HG03571 (cell line): Measurements from ENCODE around the gene KRTAP5-9.
"Not testable (repeated sequence)": the region's sequence is repeated elsewhere in the genome, so short reads cannot be mapped to it uniquely, and the experiment has no call there.

Experiments used
- ATAC-seq: cut with Tn5 transposase; IDR thresholded peaks from one replicate; pipeline ENCODE4 v1.9.1; 2021; ENCODE audit not compliant: unreplicated experiment

KRTAP5-9 gene

DNA sequence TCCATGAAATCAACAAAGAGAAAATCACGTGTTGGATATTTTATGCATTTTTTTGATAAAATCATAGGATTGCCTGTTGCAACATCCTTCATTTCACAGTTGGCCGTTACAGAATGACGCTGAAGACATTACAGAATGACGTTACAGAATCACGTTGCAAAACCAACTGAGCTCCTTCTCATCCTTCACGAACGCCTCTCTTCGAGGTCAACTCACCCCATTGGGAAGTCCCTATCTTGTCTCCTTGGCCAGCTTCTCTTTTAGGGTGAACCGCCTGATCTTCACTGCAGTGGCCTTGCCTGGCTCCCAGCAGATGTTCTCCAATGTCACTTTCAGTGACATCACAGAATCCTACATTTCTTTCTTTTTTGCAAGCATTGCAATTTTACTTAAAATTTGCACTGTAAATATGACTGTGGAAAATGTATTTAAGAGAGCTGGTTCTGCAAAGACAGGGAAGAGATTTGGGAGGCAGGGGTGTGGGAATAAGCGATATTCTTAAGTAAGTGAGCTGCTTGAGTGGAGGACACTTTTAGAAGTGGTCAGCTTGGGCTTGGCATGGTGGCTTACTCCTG, 16.1 kb upstream of the KRTAP5-9 start:
- ATAC-seq: no peak

DNA sequence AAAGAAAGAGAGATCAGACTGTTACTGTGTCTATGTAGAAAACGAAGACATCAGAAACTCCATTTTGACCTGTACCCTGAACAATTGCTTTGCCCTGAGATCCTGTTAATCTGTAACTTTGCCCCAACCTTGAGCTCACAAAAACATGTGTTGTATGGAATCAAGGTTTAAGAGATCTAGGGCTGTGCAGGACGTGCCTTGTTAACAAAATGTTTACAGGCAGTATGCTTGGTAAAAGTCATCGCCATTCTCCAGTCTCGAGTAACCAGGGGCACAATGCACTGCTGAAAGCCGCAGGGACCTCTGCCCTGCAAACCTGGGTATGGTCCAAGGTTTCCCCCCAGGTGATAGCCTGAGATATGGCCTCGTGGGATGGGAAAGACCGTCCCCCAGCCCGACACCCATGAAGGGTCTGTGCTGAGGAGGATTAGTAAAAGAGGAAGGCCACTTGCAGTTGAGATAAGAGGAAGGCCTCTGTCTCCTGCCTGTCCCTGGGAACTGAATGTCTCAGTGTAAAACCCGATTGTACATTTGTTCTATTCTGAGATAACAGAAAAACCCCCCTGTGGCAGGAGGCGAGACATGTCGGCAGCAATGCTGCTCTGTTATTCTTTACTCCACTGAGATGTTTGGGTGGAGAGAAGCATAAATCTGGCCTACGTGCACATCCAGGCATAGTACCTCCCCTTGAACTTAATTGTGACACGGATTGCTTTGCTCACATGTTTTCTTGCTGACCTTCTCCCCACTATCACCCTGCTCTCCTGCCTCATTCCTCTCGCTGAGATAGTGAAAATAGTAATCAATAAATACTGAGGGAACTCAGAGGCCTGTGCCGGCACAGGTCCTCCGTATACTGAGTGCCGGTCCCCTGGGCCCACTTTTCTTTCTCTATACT, 13.3 kb upstream of the KRTAP5-9 start:
- not testable (repeated sequence) for ATAC-seq

DNA sequence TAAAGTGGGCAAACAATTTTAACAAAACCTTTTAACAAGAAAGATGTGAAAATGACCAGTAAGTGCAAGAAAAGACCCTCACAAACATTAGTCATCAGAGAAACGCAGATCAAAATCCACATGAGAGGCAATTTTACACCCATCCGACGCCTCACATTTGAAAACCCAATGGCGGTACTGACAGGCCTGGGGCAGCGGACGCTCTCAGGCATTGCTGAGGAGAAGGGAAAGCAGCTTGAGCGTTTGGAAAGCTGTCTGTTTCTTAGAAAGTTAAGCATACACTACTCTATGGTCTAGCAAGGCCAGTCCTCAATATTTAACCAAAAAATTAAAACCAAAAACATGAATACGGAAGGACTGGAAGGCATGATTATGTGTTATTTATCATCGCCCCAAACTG, 12.4 kb upstream of the KRTAP5-9 start:
- no peak for ATAC-seq

DNA sequence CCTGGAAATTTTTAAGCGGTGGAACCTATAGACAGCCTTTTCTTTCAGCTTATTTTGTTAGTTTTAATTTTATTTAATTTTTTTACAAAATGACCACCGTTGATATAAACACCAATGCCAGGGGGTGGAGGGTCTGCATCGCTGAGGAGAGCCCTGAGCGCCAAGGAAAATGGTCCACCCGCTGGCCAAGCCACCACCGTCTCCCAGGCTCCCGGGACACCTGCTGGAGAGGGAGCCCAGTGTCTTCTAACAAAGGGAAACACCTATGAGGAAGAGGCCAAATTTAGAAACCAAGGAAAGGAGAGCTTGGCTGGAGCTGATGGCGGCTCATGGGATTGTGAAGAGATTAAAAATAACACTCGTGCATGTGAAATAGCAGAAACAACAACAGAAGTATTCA, 10.7 kb upstream of the KRTAP5-9 start:
- ATAC-seq: no peak

DNA sequence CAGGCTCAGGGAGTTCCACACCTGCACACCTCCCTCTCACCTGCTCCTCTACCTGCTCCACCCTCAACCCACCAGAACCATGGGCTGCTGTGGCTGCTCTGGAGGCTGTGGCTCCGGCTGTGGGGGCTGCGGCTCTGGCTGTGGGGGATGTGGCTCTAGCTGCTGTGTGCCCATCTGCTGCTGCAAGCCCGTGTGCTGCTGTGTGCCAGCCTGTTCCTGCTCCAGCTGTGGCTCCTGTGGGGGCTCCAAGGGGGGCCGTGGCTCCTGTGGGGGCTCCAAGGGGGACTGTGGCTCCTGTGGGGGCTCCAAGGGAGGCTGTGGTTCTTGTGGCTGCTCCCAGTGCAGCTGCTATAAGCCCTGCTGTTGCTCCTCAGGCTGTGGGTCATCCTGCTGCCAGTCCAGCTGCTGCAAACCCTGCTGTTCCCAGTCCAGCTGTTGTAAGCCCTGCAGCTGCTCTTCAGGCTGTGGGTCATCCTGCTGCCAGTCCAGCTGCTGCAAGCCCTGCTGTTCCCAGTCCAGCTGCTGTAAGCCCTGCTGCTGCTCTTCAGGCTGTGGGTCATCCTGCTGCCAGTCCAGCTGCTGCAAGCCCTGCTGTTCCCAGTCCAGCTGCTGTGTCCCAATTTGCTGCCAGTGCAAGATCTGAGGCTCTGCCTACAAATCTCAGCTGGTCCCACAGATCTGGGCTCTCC, 10.1 kb upstream of the KRTAP5-9 start, which contains the start of gene KRTAP5-8:
Gene KRTAP5-8, plus strand, starts transcription at position 49 of the 689 bp plus-strand sequence. Its CDS starts 31 bp downstream, at position 80.
- ATAC-seq: not testable (repeated sequence)

DNA sequence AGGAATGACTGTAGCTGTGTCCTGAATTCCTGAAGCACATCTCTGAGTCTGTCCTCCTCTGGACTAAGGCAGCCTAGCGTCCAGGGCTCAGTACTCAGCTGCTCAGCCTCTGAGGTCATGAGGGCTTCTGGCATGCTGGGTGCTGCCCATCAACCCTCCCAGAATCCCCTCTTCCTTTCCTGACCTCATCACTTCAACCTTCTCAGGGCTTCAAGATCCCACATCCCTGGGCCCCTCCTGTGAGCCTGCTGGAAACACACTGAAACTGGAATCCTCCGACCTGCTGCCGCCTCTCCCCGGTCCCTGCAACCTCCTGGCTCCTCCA, 9.6 kb upstream of the KRTAP5-9 start:
- ATAC-seq: no peak

DNA sequence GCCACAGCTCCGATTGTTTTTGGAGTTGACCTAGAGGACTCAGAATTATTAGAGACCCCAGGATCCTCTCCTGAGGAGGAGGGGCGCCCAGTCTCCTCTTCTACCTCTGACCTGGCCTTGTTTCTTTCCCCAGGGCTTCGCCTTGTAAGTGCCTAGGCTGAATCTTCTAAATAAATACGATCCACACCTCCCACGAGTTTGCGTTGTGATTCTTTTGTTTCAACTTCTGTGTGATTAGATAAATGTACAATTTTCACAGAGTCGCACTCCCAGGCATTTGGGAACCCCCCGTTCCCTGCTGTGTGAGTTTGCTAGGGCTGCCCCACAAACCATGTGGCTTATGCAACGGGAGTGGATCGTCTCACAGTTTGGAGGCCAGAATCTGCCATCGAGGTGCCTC, 9.2 kb upstream of the KRTAP5-9 start:
- ATAC-seq: no peak

DNA sequence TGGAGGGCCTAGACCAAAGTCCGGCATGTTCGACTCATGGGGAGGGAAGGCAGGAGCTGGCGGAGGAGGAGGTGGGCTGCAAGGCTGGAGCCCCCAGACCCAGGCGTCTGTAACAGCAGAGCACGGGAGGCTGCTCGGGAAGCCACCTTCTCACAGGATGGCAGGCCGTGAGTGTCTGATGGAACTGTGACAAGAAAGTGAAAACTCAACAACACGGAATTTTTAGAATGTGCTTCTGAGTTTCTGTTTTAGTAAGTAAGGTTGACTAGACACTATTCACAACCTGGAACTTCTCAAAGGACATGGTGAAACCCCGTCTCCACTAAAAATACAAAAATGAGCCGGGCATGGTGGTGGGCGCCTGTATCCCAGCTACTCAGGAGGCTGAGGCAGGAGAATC, 8.2 kb upstream of the KRTAP5-9 start:
- ATAC-seq: not testable (repeated sequence)

DNA sequence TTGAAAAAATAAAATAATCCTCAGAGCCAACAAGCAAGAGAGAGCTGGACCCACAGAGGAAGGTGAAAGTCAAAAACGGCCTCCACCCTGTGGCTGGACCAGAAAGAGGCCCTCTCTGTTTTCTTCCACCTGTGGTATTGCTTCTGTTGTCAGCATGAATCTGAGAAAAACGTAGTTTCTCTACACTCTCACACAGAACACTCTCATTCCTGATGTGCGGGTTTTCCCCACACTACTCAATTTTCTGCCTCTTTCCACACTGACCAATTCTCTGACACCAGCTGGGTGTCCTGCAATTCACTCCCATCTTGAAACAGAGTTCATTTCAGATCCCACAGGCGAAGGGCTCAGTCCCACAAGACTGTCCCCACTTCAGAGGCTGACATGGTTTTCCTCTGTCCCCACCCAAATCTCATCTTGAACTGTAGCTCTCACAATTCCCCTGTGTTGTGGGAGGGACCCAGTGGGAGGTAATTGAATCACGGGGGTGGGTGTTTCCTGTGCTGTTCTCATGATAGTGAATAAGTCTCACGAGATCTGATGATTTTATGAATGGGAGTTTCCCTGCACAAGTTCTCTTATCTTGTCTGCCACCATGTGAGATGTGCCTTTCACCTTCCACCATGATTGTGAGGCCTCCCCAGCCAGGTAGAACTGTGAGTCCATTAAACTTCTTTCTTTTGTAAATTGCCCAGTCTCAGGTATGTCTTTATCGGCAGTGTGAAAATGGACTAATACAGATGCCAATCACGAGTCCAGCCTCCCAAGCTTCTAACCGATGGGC, 7.5 kb upstream of the KRTAP5-9 start:
- ATAC-seq: not testable (repeated sequence)

DNA sequence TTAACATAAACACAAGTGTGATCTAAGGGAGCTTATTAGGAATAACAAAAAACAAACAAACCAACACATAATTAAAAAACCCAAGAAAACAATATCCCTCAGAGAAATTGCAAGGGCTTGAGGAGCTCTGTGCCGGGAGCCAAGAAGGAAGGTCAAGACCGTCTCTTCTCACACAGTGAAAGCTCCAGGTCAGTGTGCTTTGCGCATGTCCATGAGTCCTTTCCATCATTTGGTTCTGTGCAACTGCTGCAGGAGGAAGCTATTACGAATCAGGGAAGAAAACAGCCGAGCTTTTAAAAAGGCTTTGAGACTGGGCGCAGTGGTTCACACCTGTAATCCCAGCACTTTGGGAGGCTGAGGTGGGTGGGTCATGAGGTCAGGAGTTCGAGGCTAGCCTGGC, 5.8 kb upstream of the KRTAP5-9 start:
- no peak for ATAC-seq

DNA sequence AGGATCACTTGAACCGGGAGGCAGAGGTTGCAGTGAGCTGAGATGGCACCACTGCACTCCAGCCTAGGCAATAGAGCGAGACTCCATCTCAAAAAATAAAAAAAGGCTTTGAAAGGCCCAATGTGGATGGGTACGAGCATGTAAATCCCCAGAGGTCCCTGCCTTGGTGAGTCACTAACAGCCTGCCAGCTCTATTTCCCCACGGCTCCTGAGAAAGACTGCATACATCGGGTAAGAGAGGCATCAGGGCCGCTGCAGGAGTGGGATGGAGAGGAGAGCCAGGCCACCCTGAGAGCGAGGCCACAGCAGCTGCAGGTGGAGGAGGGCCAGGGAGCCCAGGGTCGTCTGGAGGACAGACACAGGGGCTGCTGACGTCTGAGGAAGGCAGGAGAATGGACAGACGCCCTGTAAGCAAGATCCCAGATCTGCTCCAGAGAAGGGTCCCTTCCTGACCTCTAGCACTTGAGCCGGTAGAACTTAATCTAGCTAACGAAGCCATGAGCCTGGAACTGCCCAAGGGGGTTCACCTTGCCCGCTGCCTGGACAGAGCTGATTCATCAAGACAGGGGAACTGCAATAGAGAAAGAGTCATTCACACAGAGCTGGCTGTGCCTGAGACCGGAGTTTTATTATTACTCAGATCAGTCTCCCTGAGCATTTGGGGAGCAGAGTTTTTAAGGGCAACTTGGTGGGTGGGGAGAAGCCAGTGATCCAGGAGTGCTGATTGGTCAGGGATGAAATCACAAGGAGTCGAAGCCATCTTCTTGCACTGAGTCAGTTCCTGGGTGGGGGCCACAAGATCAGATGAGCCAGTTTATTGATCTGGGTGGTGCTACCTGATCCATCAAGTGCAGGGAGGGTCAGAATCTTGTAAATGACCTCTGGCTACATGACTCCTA, 5.1 kb upstream of the KRTAP5-9 start:
- ATAC-seq: no peak

DNA sequence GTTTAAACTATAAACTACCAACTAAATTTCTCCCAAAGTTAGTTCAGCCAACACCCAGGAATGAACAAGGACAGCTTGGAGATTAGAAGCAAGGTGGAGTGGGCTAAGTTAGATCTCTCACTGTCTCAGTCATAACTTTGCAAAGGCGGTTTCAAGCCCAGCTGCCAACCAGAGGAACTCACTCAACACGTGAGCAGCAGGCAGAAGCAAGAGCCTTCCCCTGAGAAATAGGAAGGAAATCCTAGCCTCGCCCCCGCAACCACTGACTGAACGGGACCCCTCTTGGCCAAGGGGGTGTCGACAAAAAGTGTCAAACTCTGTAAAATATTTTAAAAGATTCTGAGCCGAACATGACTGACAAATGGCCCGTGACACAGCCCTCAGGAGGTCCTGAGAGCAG, 4.4 kb upstream of the KRTAP5-9 start:
- ATAC-seq: no peak

DNA sequence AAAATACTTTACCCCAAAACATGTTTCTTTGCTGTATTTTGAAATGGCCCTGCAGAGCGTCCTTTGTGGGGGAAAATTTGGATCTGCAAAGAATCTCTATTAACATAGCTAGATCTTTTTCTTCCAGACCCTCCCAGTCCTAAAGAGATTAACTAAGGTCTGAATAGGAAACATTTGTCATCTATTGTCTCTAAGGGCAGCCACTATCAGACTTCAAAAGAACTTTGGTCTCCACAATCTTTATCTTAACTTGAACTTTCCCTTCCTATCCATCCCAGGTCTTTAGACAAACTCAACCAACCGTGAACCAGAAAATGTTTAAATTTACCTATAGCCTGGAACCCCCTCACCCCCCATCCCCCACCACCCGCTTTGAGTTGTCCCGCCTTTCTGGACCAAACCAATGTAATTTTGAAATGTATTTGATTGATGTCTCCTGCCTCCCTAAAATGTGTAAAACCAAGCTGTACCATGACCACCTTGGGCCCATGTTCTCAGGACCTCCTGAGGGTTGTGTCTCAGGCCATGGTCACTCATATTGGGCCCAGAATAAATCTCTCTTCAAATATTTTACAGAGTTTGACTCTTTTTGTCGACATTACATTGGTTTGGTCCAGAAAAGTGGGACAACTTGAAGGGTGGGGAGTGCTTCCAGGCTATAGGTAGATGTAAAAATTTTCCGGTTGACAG, 3.5 kb upstream of the KRTAP5-9 start:
- ATAC-seq: no peak

DNA sequence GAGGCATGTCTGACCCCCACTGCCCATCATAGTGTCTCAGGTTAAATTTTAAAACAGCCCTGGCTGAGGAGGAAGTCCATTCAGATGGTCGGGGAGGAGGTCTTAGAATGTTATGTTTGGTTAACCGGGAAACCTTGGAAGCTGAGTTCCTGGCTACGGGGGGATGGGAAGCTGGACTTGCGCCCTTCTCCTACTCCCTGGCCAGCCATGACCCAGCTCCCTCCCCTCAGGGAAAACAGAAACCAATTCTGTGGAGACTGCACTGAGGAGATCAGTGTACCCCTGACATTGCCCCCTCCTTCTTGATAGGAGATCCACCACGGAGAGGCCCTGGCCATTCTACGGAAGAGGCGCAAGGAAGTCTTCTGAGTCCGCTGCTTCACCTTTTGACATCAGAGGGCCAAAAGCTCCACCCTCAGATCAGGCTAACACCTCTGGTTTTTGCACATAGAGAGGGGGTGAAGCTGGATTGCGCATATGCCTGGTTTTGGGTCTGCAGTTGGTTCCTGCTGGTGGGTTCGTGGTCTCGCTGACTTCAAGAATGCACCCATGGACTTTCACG, 2.7 kb upstream of the KRTAP5-9 start:
- ATAC-seq: no peak

DNA sequence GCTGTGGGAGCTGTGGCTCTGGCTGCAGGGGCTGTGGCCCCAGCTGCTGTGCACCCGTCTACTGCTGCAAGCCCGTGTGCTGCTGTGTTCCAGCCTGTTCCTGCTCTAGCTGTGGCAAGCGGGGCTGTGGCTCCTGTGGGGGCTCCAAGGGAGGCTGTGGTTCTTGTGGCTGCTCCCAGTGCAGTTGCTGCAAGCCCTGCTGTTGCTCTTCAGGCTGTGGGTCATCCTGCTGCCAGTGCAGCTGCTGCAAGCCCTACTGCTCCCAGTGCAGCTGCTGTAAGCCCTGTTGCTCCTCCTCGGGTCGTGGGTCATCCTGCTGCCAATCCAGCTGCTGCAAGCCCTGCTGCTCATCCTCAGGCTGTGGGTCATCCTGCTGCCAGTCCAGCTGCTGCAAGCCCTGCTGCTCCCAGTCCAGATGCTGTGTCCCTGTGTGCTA, 514 bp downstream of the KRTAP5-9 start:
- ATAC-seq: no peak

DNA sequence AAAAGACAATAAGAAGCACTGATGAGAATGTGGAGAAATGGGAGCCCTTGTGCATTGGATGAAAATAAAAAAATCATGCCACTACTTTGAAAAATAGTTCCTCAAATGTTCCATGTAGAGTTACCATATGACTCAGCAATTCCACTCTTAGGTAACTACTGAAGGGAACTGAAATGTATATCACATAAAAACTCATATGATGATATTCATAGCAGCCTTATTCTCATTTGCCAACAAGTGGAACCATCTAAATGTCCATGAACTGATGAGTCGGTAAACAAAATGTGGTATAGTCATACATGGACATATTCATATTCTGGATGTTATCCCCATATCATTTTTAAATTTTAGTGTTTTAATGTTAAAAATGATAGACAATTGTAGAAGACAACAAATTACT, 3.5 kb downstream of the KRTAP5-9 start:
- no peak for ATAC-seq

DNA sequence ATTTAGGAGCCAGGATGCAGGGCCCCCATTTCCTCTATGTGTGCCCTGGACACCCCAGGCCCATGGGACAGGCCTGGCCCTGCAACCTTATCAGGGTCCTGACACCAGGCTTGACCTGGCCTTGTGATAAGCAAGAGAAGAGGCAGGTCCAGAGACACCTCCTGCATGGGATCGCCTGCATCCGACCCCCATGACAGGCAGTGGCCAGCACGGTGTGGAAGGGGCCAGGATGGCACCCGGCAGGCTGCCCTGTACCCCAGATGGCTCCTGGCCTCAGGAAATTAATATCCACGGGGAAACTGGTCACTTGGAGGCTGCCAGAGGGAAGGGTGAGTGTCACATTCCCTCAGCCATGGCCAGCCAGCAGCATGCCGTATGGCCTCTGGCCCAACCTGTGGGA, 6.8 kb downstream of the KRTAP5-9 start:
- no peak for ATAC-seq

DNA sequence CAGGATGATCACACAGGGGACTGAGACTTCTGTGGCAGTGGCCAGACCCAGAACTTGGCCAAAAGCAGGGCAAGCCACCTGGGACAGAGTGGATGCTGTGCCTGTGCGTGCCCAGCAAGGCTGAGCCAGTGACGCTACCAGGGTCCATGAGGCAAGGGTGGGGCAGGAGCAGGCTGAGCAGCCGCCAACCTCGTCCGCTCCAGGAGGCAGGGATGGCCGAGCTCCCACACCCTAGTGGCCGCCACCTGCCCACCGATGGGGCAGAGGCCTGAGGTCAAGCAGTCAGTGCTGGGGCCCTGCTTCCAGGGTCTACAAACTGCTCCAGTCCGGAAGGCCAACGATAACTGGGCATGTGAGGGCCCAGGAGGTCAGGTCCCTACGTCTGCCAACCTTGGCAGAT, 7.3 kb downstream of the KRTAP5-9 start:
- no peak for ATAC-seq

DNA sequence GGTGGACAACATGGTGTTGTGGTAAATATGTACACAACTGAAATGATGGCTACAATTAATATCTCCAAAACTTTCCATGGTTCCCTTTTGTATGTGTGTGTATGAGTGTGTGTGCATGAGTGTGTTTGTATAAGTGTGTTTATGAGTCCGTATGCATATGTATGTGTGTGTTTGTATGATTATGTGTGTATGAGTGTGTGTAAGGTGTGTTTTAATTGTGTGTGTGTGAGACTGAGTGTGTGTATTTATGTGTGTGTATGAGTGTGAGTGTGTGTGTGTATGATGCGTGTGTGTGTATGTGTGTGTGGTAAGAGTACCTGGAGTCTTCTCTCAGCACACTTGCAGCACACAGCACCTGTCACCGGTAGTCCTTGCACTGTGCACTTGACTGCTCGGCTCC, 7.8 kb downstream of the KRTAP5-9 start:
- ATAC-seq: no peak
